Measurements from ENCODE around the gene A3GALT2. TPM values are rescaled to one million over a fixed set of nuclear protein-coding genes. Genes with fewer than 3 reads are reported as not detected.
A peak's percentile ranks its signal among the peaks of the same experiment; 100 is the strongest.
"Not testable (repeated sequence)": the region's sequence is repeated elsewhere in the genome, so short reads cannot be mapped to it uniquely, and the experiment has no call there.

The A3GALT2 gene
- polyA plus RNA-seq, 5 donors = 0.15 TPM; not detected in 4

DNA sequence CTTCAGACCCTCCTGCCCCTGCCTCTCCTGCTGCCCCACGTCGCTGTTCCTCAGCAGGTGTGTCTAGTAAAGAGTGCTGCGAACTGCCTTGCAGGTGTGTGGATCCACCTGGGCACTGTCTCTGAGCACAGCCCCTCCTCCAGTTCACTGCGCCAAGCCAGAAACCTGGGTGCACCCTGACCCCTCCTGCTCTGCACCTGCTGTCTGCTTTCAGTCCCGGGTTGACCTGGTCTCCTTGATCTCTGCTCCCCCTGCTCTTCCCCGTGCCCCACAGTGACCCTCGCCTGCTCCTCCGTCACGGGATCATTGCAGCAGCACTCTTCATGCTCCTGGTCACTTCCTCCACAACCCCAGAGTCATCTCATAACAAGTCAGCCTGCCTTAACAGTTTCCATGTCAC, 6.5 kb downstream of the A3GALT2 start:
- no peak for DNase-seq

DNA sequence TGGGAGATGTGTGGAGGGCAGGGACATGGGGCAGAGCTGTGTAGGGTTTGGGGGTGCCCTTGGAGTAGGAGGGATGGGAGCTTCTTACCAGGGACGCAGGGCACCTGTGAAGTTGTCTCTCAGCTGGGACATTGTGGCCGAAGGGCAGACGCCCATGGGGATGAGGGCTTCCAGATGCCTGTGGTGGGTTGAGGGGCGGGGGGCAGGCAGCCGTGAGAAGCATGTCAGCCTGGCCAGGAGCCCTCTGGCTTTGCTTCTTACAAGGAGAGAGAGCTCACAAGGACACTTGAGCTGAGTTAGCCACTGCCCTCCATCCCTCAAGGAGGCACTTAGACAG, 8.5 kb downstream of the A3GALT2 start:
- DNase-seq = no peak

DNA sequence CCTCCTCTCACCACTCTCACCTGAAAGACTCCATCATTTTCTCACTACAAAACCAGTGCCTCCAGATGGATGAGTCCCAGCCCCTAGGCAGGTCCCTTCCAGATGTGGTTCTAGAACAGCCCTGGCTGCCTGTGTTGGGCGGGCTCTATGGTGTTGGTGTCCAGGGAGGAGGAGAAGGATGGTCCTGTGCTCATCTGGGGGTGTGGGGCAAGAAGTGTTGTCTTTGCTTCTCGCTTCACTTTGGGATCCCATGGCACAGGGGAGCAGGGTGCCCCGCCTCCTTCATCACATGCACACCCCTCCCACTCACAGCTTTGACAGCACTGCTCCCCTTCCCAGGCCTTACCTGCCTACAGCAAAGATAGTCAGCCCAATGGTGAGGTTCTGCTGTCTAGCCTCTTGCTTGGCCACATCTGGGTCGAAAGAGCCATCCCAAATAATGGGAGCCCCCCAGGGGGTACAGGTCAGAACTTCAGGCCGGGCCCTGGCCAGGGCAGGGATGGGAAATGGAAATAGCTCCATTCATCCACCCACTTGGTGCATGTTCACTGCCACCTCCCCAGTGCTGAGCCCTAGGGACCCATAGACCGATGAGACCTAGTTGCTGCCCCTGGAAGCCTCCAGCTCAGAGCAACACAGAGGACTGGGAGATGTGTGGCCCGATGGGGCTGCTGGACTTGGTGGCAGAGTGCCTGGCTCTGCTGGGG, 9.0 kb downstream of the A3GALT2 start:
- DNase-seq = no peak

DNA sequence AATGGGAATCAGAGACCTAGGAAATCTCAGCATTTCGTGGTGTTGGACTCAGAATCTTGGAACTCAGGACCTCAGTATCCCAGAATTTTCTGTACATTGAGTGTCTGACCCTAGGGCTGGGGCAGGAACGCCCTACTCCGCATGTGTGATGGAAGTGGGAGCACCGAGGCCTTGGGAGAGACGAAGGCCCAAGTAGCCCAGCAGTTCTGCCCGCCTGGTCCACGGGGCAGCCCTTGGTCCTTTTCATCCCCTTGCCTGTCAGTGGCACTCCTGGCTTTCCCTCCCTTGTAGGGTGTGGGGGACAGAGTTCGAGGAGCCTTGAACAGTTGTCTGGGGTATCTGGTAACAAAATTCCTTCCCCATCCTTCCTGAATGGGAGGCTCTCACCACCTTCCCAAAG, 10.2 kb downstream of the A3GALT2 start:
- DNase-seq = no peak

DNA sequence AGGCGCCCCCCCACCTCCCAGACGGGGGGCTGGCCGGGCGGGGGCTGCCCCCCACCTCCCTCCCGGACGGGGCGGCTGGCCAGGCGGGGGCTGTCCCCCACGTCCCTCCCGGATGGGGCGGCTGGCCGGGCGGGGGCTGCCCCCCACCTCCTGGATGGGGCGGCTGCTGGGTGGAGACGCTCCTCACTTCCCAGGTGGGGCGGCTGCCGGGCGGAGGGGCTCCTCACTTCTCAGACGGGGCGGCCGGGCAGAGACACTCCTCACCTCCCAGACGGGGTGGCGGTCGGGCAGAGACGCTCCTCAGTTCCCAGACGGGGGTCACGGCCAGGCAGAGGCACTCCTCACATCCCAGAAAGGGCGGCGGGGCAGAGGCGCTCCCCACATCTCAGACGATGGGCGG, 11.5 kb downstream of the A3GALT2 start:
- not testable (repeated sequence) for DNase-seq

DNA sequence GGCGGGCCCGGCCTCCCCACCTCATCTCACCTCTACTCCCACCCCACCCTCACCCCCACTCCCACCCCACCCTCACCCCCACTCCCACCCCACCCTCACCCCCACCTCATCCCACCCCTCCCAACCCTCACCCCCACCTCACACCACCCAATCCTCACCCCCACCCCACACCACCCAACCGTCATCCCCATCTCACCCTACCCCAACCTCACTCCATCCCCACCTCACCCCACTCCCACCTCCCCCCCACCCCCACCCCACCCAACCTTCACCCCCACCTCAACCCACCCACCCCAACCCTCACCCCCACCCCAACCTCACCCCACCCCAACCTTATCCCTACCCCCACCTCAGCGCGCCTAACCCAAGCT, 13.4 kb downstream of the A3GALT2 start:
- no peak for DNase-seq

DNA sequence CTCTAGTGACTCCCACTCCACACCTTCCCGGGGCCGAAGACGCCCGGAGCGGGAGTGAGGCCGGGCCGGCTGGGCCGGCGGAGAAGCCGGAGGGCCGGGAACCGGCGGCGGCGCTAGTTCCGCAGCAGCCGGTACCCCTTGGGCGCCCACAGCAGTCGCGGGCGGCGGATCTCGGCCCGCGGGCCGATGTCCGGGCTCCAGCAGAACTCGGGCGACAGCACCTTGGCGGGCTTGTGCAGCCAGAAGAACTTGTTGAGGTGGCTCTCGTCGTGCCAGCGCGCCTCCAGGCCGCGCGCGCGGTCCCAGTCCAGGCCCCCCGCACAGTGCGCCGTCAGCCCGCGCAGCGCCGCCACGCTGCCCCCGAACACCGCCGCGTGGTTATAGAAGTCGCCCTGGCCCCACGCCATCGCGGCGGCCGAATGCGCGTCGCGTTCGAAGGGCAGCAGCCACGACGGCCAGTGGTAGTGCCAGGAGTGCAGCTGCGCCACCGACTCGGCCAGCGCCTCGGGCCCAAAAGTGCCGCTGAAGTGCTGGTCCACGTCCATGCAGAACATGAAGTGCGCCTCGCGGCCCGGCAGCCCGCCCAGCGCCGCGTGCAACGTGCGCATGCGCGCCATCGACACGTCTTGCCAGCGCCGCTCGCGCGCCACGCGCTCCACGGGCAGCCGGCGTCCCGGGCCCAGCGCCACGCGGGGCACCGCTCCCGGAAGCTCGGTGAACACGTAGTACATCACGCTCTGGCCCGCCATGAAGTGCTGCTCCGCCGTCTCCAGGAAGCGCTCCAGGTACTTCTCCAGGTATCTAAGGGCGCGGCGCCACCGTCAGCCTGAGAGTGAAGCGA, 14.0 kb downstream of the A3GALT2 start:
- DNase-seq = peak; percentile 43 to 46

DNA sequence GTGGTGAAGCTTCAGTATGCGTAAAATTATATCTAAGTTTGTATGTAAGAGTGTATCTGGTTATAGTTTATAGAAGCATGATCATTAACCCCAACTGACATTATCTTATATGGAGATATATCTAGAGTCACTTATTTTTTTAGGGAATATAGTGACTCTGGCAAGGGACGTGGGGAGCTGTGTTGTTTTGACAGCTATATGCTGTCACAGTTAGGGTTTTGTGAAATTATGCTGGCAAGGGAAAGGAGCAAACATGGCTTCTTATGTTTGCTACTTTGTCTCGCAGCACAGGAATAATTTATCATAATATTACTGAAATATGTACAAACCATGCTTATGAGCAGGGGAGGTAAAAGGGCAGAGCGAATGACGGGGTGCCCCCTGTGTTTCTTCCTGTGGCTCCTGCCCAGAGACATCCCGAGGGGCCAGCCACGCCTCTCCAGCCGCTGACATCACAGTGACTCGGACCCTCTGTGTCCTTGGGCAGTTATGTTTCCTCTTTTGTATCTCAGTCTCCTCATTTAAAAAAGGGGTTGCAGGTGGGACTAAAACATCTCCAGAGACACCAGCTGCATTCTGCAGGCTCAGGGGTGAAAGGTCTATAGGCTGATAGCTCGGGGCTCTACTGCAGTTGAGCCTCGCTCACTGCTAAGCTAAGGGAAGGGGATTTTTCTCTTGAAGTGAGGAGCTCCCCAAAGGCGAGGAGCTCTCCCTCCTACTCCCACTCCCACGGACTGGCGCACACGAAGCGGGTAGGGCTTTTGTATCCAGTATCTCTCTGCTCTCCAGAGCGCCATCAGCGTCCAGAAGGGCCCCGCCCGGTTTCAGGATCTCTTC, 14.9 kb downstream of the A3GALT2 start:
- DNase-seq = no peak

DNA sequence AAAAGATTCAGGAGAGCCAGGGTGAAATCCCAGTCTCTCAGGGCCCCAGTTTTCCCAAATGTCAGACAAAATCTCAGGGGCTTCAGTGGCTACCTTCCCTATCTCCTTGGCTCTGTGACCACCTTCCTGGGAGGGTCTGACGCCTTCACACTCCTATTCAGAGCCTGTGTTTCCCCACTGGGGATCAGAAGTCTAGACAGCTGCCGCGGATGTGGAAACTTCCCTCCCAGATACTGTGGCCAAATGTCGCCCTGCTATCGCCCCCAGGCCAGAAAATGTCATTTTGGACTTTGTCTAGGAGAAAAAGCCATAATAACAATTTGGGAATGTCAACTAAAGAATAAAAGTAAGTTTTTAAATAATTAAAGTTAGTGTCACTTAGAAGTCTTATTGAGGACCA, 15.9 kb downstream of the A3GALT2 start:
- no peak for DNase-seq

DNA sequence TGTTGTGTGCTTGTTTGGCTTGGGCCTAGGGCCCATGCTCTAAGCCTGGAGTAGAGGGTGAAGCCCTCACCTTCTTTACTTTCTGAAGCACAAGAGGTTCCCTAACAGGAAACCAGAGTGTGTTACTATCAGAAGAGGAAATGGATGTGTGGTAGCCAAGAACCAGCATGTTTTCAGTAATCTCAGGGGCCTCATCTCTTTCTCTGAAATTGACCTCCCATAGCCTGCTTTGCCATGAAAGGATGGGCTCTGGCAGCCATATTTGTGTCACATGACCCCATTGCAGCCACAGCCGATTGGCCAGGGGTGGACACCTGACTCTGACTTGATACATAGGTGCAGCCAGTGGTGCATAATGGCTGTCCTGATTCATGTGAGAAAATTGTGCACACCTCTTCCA, 18.6 kb downstream of the A3GALT2 start:
- DNase-seq = no peak

DNA sequence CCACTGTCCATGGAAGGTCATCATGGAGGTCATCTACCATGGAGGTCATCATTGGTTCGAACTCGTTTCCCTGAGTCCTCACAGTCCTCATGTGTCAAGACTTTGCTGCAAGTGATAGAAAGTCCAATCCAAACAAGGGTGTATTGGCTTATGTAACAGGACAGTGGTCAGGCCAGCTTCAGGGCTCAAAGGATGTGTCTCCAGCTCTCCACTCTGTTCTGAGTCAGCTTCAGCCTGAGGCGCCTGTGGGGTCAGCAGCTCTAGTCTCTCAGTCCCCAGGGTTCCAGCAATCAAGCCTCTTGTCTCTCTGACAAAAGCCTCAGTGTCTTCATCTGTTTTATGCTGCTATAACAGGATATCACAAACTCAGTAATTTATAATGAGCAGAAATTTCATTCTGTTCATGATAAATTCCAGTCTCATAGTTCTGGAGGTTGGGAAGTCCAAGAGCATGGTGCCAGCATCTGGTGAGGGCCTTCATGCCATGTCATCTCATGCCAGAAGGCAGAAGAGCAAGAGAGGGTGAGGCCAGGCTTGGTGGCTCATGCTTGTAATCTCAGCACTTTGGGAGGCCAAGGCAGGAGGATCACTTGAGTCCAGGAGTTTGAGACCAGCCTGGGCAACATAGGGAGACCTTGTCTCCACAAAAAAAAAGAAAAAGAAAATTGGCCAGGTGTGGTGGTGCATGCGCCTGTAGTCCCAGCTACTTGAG, 19.5 kb downstream of the A3GALT2 start:
- DNase-seq = no peak

DNA sequence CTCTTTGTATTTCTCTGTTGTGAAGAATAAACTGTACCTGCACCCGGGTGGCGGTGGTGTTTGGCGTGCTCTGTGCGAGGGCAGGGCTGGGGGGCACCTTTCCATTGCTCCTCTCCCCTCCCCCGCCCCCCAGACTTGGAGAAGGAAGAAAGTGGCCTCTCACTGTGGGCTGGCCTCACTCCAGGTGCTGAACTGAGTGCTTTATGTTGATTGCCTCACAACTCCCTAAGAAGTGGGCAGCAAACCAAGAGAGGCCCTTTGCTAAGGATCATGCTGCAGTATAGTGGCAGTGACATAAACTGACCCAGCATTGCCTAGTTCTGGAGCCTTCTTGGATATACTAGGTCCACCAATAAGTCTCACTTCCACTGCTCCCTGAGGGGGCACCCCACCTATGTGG, 20.2 kb downstream of the A3GALT2 start:
- DNase-seq = peak; percentile 88 to 91

DNA sequence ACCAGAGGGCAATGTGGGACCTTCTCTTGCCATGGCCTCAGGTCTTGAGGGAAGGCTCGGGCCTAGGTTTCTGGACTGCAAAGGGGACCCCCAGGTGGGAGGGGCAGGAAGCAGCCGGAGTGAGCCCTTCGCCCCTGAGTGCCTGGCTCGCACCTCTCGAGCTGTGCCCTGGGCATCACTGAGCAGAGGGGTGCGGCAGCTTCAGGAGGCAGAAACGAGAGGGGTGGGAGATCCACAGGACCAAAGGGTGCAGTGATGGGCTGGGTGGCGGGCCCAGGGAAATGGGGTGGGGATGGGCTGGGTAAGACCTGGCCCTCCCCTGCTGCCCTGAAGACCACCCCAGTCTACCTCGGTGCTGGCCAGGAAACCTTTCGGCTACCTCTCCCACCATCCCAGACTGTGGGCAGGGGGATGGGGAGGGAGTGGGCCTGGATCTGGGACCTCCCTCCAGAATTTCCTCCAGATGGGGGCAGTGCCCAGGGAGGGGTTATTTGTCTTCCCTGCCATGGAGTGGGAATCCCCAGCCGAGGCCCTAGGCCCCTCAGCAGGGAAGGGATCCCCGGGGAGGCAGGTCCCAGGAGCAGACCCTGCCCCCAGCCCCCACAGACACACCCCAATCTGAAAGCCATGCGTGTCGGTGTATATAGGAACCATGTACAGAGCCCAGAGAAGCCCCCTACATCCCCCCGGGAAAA, 21.3 kb downstream of the A3GALT2 start:
- no peak for DNase-seq

DNA sequence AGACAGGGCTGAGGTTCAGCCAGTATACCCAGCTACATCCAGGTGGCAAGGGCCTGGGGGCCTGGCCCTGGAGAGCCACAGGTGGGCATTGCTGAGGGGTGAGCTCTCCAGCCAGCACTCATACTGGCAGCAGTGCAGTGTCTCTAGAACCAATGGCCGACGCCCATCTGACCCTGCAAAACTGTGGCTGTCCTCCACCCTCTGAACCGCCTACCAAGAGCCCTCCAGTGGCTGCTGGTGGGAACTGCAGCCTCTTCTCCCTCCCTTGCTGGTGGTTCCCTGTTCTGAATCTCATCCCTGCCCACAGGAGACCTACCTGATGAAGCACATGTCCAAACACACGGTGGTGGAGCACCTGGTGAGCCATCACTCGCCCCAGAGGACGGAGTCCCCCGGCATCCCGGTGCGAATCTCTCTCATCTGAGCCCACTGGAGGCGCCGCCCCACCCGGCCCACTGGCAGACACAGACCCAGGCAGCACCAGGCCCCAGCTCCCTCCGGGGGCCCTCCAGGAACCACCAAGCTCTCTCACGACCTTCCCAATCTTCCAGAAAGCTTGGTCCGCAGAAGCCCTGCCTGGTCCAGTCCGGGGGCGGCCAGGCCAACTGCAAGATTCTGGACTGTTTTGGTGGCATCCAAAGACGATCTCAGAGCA, 22.1 kb downstream of the A3GALT2 start:
- peak in 1 of 2 donors; percentile 28 for DNase-seq

DNA sequence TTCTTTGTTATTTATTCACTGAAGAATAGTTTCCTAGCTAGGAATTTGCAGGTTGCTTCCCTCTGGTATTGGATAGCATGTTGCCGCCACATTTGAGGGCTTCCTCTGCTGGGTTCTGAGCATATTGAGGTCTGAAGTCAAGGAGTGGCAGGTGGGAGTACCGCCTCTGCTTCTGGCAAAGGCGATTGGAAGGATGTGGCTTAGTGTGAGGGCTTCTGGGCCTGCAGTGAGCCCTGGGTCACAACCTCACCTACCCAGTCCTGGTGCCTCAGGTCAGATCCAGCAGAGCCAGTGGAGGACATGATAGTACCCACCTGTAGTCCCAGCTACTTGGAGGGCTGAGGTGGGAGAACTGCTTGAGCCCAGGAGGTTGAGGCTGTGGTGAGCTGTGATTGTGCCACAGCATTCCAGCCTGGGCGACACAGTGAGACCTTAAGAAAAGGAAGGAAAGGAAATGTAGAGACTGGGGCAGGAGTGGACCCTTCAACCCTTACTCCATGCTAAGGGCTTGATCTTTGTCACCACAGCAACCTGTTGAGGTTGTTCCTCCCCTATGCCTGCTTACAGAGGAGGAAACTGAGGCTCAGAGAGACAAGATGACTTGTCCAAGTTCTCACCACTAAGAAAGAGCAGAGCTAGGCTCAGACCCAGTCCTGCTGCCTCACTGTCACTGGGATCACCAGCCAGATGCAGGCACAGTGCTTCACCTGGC, 22.8 kb downstream of the A3GALT2 start:
- no peak for DNase-seq

DNA sequence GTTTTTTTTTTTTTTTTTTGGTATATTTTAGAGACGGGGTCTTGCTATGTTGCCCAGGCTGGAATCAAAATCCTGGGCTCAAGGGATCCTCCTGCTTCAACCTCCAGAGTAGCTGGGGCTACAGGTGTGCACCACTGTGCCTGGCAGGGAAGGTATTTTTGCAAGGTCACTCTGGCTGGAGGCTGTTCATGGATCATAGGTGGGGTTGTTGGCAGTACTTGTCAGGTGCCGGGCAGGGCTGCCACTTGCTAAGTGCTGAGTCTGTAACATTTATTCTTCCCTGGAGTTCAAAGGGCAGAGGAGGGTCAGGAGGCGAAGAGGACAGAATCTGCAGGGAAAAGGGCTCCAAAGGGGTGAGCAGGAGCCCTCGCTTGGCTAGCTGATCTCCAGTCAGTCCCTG, 24.1 kb downstream of the A3GALT2 start:
- no peak for DNase-seq

DNA sequence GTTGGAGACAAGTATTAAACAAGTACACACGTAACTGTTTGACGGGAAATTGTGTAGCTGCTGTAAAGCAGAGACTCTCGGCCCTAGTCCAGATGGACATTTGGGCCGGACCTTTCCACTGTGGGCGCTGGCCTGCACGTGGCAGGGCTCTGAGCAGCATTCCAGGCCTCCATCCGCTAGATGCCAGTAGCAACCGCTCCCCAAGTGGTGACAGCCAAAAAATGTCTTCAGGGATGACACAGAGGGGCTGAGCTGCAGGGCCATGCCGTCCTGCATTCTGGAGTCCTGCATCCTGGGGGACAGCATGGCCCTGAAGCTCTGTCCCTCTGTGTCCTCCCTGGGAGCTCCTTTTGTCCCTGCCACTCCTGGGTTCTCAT, 24.8 kb downstream of the A3GALT2 start:
- DNase-seq = no peak

DNA sequence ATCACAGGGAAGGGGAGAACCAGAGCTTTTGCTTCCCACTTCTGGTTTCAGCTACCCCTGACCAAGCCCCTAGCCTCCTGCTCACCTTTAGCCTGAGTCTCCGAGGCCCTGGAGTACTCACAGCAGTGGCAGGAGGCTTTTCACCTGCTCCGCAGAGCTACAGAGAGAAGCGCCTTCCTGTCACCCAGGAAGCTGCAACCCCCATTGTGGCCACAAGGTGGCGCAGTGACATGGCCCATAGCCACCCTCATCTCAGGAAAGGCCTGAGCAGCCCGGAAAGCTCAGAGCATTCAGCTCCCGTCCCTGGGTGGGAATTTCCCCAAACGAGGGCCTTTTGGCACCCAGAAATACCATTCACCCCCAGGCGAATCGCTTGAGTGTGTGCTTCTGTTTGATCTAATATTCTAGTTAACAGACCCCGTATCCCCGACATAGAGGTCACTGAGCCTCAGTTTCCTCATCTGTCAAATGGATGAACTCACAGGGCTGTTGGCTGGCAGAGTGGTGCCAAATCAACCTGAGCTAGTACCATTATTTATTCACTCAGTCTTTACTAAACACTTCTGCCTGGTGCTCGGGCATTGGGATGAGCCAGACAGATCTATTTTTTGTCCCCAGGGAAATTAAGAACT, 25.3 kb downstream of the A3GALT2 start:
- peak; percentile 79 to 84 for DNase-seq

DNA sequence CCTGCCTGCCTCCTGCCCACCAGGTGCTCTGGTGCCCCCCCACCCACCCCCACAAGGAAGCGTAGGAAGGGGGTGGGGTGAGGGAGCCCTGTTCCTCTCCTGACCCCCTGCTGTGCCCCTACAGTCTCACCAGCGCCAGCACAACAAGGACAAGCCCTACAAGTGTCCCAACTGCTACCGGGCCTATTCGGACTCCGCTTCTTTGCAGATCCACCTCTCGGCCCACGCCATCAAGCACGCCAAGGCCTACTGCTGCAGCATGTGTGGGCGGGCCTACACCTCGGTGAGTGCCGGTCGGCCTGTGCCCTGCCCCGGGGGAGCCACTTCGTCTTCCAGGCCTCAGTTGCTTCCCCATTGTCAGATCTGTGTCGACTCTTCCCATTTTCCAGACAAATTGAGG, 25.9 kb downstream of the A3GALT2 start:
- no peak for DNase-seq

All from right lung (tissue), 5 donors.